IMR-90 (cell line): ENCODE measurements around the gene SPACDR. TPM values are rescaled to one million over a fixed set of nuclear protein-coding genes. Genes with fewer than 3 reads are reported as not detected.

ENCODE experiments used
- ATAC-seq: fragments of 200-7000 bp; cut with Tn5 transposase; 2 replicates; pipeline ENCODE4 v1.9.1; 2020; ENCODE audit warnings: low read depth, mild to moderate bottlenecking, moderate library complexity
- BruUV-seq: library from RNA; stranded (reverse); fragments of 400-500 nt; replicated peaks from 2 replicates; lab custom pipeline; 2021; lab: Mats Ljungman, UMichigan
- CTCF ChIA-PET: fragments of 300-600 bp; formaldehyde crosslinking; extraction: SDS; loops from one replicate; lab custom pipeline; 2021; ENCODE audit warnings: antibody characterized with exemption; lab: Yijun Ruan, JAX
- POLR2A ChIA-PET: fragments of 300-600 bp; sonication (Branson Sonifier 250); formaldehyde crosslinking; loops from one replicate; lab custom pipeline; 2022; ENCODE audit warnings: antibody characterized with exemption; ENCODE audit not compliant: unreplicated experiment; lab: Charles Lee
- DNase-seq: peaks from one replicate; pipeline ENCODE4 v3.0.0; 2013
- H2AFZ ChIP-seq: replicated peaks from 2 replicates; pipeline ENCODE3; 2013; ENCODE audit warnings: low read length, mild to moderate bottlenecking; ENCODE audit not compliant: poor library complexity
- H2AK5ac ChIP-seq: 2 replicates; pipeline ENCODE4 v1.6.1; 2013; ENCODE audit warnings: low read depth, low read length, inconsistent platforms
- H2AK9ac ChIP-seq: replicated peaks from 2 replicates; pipeline ENCODE3; 2013; ENCODE audit warnings: mild to moderate bottlenecking, low read depth, low read length, moderate library complexity; ENCODE audit not compliant: poor library complexity
- H2BK120ac ChIP-seq: 2 replicates; pipeline ENCODE4 v1.6.1; 2013; ENCODE audit warnings: low read depth, low read length, inconsistent platforms
- H2BK15ac ChIP-seq: 3 replicates; pipeline ENCODE4 v1.6.1; 2013; ENCODE audit warnings: low read depth, low read length, inconsistent platforms
- H2BK20ac ChIP-seq: 2 replicates; pipeline ENCODE4 v1.6.1; 2013; ENCODE audit warnings: low read depth, mild to moderate bottlenecking, inconsistent platforms, low read length, moderate library complexity
- H2BK5ac ChIP-seq: 2 replicates; pipeline ENCODE4 v1.6.1; 2013; ENCODE audit warnings: mild to moderate bottlenecking, low read depth, low read length, inconsistent platforms; ENCODE audit not compliant: poor library complexity, severe bottlenecking
- H3K14ac ChIP-seq: replicated peaks from 2 replicates; pipeline ENCODE4 v1.6.1; 2013; ENCODE audit warnings: low read depth, low read length, inconsistent platforms
- H3K18ac ChIP-seq: 2 replicates; pipeline ENCODE4 v1.6.1; 2013; ENCODE audit warnings: low read depth, low read length, control low read depth
- H3K23ac ChIP-seq: 2 replicates; pipeline ENCODE4 v1.6.1; 2013; ENCODE audit warnings: low read depth, low read length, inconsistent platforms
- H3K27ac ChIP-seq: 2 replicates; pipeline ENCODE4 v1.5.1; 2013; ENCODE audit warnings: mild to moderate bottlenecking, control low read depth, low read length; ENCODE audit not compliant: insufficient read depth
- H3K27me3 ChIP-seq: 2 replicates; pipeline ENCODE4 v1.6.1; 2013; ENCODE audit warnings: low read length; ENCODE audit not compliant: control insufficient read depth, insufficient read depth
- H3K36me3 ChIP-seq: 2 replicates; pipeline ENCODE4 v1.6.1; 2013; ENCODE audit warnings: low read length, mixed read lengths; ENCODE audit not compliant: control insufficient read depth, insufficient read depth
- H3K4ac ChIP-seq: 2 replicates; pipeline ENCODE4 v1.6.1; 2013; ENCODE audit warnings: low read depth, low read length, inconsistent platforms
- H3K4me1 ChIP-seq: 2 replicates; pipeline ENCODE4 v1.6.1; 2013; ENCODE audit warnings: low read length, mixed read lengths; ENCODE audit not compliant: control insufficient read depth, insufficient read depth
- H3K4me2 ChIP-seq: 2 replicates; pipeline ENCODE4 v1.6.1; 2013; ENCODE audit warnings: low read depth, mild to moderate bottlenecking, control low read depth, low read length, moderate library complexity
- H3K4me3 ChIP-seq: 2 replicates; pipeline ENCODE4 v1.5.1; 2013; ENCODE audit warnings: low read depth, mild to moderate bottlenecking, control low read depth, low read length, moderate library complexity; ENCODE audit not compliant: insufficient read depth
- H3K56ac ChIP-seq: 2 replicates; pipeline ENCODE4 v1.6.1; 2013; ENCODE audit warnings: low read length, inconsistent platforms; ENCODE audit not compliant: insufficient read depth; ENCODE audit errors: extremely low read depth
- H3K79me1 ChIP-seq, 2 experiments: 2 replicates each; pipeline ENCODE4 v1.6.1; 2013; ENCODE audit warnings: low read length in 2 of 2, inconsistent platforms in 1 of 2, low read depth in 1 of 2
- H3K9ac ChIP-seq: 2 replicates; pipeline ENCODE4 v1.6.1; 2013; ENCODE audit warnings: low read depth, low read length, control low read depth
- H3K9me1 ChIP-seq: 2 replicates; pipeline ENCODE4 v1.6.1; 2013; ENCODE audit warnings: low read length, inconsistent platforms; ENCODE audit not compliant: insufficient read depth
- H3K9me3 ChIP-seq: 2 replicates; pipeline ENCODE4 v1.6.1; 2013; ENCODE audit warnings: low read length; ENCODE audit not compliant: control insufficient read depth, insufficient read depth
- H4K20me1 ChIP-seq: 2 replicates; pipeline ENCODE4 v1.6.1; 2013; ENCODE audit warnings: low read length, inconsistent platforms; ENCODE audit not compliant: insufficient read depth
- H4K5ac ChIP-seq: 2 replicates; pipeline ENCODE4 v1.6.1; 2013; ENCODE audit warnings: mild to moderate bottlenecking, low read depth, low read length, control low read depth
- H4K8ac ChIP-seq, 2 experiments: 2 replicates each; pipeline ENCODE4 v1.6.1; 2013; ENCODE audit warnings: low read depth in 2 of 2, low read length in 2 of 2, control low read depth in 1 of 2, inconsistent platforms in 1 of 2
- H4K91ac ChIP-seq: 2 replicates; pipeline ENCODE4 v1.6.1; 2013; ENCODE audit warnings: low read depth, low read length, inconsistent platforms; ENCODE audit not compliant: insufficient read depth
- ELK1 ChIP-seq: fragments of 150-350 bp; IDR thresholded peaks from 2 replicates; pipeline ENCODE4 v1.6.1; 2016; ENCODE audit warnings: low read depth, mild to moderate bottlenecking, low read length, moderate library complexity, borderline replicate concordance
- MAZ ChIP-seq: IDR thresholded peaks from 2 replicates; pipeline ENCODE4 v1.6.1; 2012; ENCODE audit warnings: low read depth, mild to moderate bottlenecking, low read length, improper control_type of control experiment, moderate library complexity, borderline replicate concordance
- MXI1 ChIP-seq: IDR thresholded peaks from 2 replicates; pipeline ENCODE4 v1.6.1; 2012; ENCODE audit warnings: low read depth, mild to moderate bottlenecking, low read length, moderate library complexity, borderline replicate concordance
- POLR2A ChIP-seq: IDR thresholded peaks from 2 replicates; pipeline ENCODE4 v1.6.1; 2012; ENCODE audit warnings: mild to moderate bottlenecking, low read depth, low read length
- RAD21 ChIP-seq: IDR thresholded peaks from 2 replicates; pipeline ENCODE4 v1.6.1; 2012; ENCODE audit warnings: low read length, improper control_type of control experiment
- RCOR1 ChIP-seq: IDR thresholded peaks from 2 replicates; pipeline ENCODE4 v1.6.1; 2012; ENCODE audit warnings: mild to moderate bottlenecking, low read length, improper control_type of control experiment; ENCODE audit not compliant: insufficient replicate concordance
- USF2 ChIP-seq: fragments of 150-350 bp; IDR thresholded peaks from 2 replicates; pipeline ENCODE4 v1.6.1; 2017; ENCODE audit warnings: mild to moderate bottlenecking, antibody characterized with exemption, low read length, low read depth
- WGBS, 2 experiments: methylation state at CpG; one replicate each; pipeline versions ENCODE4 v1.1.5 to v1.1.7; 2013; ENCODE audit warnings: missing lambda C conversion rate in 2 of 2; ENCODE audit not compliant: insufficient read length in 1 of 2; ENCODE audit errors: extremely low coverage in 2 of 2; 5-methylcytosine and 5-hydroxymethylcytosine counted together
- dilution Hi-C: fragments of 300-500 bp; cut with HindIII; formaldehyde crosslinking; loops from one replicate; pipeline ENCODE4 v1.14.3; 2018; ENCODE audit warnings: low sequenced_read_pairs; ENCODE audit not compliant: unreplicated experiment
- in situ Hi-C: fragments of 300-500 bp; cut with MboI; formaldehyde crosslinking; loops from 3 replicates; pipeline ENCODE4 v1.14.3; 2019; ENCODE audit warnings: low sequenced_read_pairs, inconsistent platforms, mixed read lengths
- intact Hi-C: fragments of 100-400 bp; cut with micrococcal nuclease; formaldehyde crosslinking; loops from 2 replicates; pipeline ENCODE4 v1.10.0; 2022
- polyA plus RNA-seq, 3 experiments: library from polyadenylated mRNA; depleted of rRNA; stranded (reverse); fragments of >200 nt; gene quantifications; 2 replicates each; pipeline ENCODE4 v1.2.3, GENCODE V29; 2012; ENCODE audit warnings: low replicate concordance in 1 of 3
- total RNA-seq: library from RNA; depleted of rRNA; stranded (reverse); fragments of >200 nt; gene quantifications from 2 replicates; pipeline ENCODE4 v1.2.3, GENCODE V29; 2012

The SPACDR gene
- total and polyA plus RNA-seq, 2 of the 4 experiments (the other 2 are of a cell fraction), result 0.54 to 2.1 TPM

GRCh38 chr7:100432053-100432452 lies 32.0 kb downstream of the SPACDR start:
- Histone ChIP-seq H3K79me1 (peaks cover 15 to 56% of the 10 kb centered on the region in 2 experiments), H3K36me3 (peaks cover 28% of the 10 kb centered on the region), H2BK5ac (no peak overlapping the region), H3K18ac (no peak overlapping the region), H3K56ac (no peak overlapping the region), H3K4me1 (peaks cover 8% of the 10 kb centered on the region; the same call in 1 of the 2 replicates), H4K20me1 (peaks cover 13% of the 10 kb centered on the region), H3K9me1 (peaks cover 13% of the 10 kb centered on the region), H4K91ac (no peak overlapping the region), H2AK9ac (no peak overlapping the region), H3K9ac (no peak overlapping the region), H2AFZ (no peak overlapping the region), H3K27ac (no peak overlapping the region), H3K4me2 (no peak overlapping the region), H2BK20ac (no peak overlapping the region), H3K9me3 (no peaks in the 10 kb centered on the region), H2BK15ac (no peak overlapping the region), H3K14ac (no peak overlapping the region), H3K23ac (no peak overlapping the region), H2BK120ac (no peak overlapping the region), H3K4me3 (no peak overlapping the region), H3K27me3 (no peaks in the 10 kb centered on the region), H3K4ac (no peak overlapping the region), H2AK5ac (0 out of 2 replicates have a peak overlapping the region, but pooled peaks have one; percentile 3), H4K5ac (no peak overlapping the region), H4K8ac (no peak overlapping the region)
- no peak for TF ChIP-seq ELK1
- TF ChIP-seq RCOR1, result no peak
- no peak for TF ChIP-seq MXI1
- TF ChIP-seq RAD21, result no peak
- no peak for TF ChIP-seq MAZ
- no peak for TF ChIP-seq POLR2A
- TF ChIP-seq USF2, result no peak
- DNase-seq, result no peak
- WGBS, 2 experiments, result no CpG with 5 or more reads among the region's 4 CpGs
- CTCF ChIA-PET, result no interaction called here
- dilution Hi-C loops, result no loop called here
- BruUV-seq, result no TSS peak
- POLR2A ChIA-PET, result interaction anchor here (0.7 kb wide), 1 partner anchor 12 kb away, joined by 3 read pairs; no protein-coding TSS in a partner anchor
- ATAC-seq, result no peak
- in situ Hi-C loops, result loop anchor here (25.0 kb wide), 1 partner anchor 680 kb away; no protein-coding TSS in a partner anchor
- intact Hi-C loops, result no loop called here
